Sigmoid colon (tissue), 4 donors: Measurements from ENCODE around the gene PPP2R2C.

Experiments used
- POLR2AphosphoS5 ChIP-seq, 4 donors: sonication (generic); formaldehyde crosslinking; IDR thresholded peaks; one replicate each; pipeline ENCODE4 v1.6.1; 2017; ENCODE audit warnings: antibody characterized with exemption in 4 of 4
- TF ChIP-seq, protein P1 (sequence below), 4 experiments: fragments of 450-650 bp in 3 of 4; fragments of 200-600 bp in 1 of 4; IDR thresholded peaks; one replicate each; pipeline ENCODE4 v1.5.1; 2016 to 2019; ENCODE audit warnings: antibody characterized with exemption in 4 of 4, mild to moderate bottlenecking in 3 of 4, moderate library complexity in 2 of 4

DNA sequence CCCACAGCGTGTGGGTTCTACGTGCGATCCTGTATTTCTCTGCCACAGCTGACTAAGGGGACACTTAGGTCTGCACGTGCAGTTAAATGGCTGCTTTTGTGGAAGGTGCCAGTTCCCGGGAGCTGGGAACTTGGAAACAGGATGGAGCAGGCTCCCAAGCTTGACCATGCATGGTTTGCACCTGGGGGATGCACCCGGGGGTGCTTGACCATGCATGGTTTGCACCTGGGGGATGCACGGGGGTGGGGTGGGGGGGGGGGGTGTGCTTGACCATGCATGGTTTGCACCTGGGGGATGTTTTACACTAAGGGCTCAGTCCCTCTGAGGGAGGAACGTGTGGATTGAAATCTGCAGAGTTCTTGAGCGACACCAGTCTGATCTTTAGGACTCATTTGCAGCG lies 197.1 kb downstream of the PPP2R2C start:
- TF ChIP-seq POLR2AphosphoS5 (IDR thresholded peaks at IDR 0.05): no peak
- TF ChIP-seq, protein P1, sequence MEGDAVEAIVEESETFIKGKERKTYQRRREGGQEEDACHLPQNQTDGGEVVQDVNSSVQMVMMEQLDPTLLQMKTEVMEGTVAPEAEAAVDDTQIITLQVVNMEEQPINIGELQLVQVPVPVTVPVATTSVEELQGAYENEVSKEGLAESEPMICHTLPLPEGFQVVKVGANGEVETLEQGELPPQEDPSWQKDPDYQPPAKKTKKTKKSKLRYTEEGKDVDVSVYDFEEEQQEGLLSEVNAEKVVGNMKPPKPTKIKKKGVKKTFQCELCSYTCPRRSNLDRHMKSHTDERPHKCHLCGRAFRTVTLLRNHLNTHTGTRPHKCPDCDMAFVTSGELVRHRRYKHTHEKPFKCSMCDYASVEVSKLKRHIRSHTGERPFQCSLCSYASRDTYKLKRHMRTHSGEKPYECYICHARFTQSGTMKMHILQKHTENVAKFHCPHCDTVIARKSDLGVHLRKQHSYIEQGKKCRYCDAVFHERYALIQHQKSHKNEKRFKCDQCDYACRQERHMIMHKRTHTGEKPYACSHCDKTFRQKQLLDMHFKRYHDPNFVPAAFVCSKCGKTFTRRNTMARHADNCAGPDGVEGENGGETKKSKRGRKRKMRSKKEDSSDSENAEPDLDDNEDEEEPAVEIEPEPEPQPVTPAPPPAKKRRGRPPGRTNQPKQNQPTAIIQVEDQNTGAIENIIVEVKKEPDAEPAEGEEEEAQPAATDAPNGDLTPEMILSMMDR (IDR thresholded peaks at IDR 0.05): no peak
